HepG2 (cell line): Measurements from ENCODE around the gene YY1. TPM values are rescaled to one million over a fixed set of nuclear protein-coding genes. Genes with fewer than 3 reads are reported as not detected.

ENCODE experiments used
- ATAC-seq: fragments of 200-7000 bp; cut with Tn5 transposase; 3 replicates; pipeline ENCODE4 v1.9.1; 2020; ENCODE audit warnings: mild to moderate bottlenecking, moderate library complexity
- BruUV-seq: library from RNA; stranded (reverse); fragments of 400-500 nt; replicated peaks from 2 replicates; lab custom pipeline; 2021; lab: Mats Ljungman, UMichigan
- CTCF ChIA-PET: fragments of 300-600 bp; formaldehyde crosslinking; extraction: SDS; loops from one replicate; lab custom pipeline; 2021; ENCODE audit warnings: low total read pairs, inconsistent platforms, low intra/inter-chr PET ratio; lab: Yijun Ruan, JAX
- POLR2A ChIA-PET: fragments of 350-600 bp; sonication (Branson Sonifier 250); formaldehyde crosslinking; loops from one replicate; lab custom pipeline; 2020; ENCODE audit warnings: antibody characterized with exemption, inconsistent platforms; lab: Yijun Ruan, JAX
- DNase-seq: peaks from one replicate; pipeline ENCODE4 v3.0.0-alpha.2; 2015; ENCODE audit warnings: low spot score
- FAIRE-seq: peaks from 3 replicates; lab custom pipeline; 2011; peaks lifted over from hg19 to GRCh38; lab: Jason Lieb, UNC
- H2AFZ ChIP-seq: one replicate; pipeline ENCODE4 v1.6.1; 2011; ENCODE audit warnings: low read length, inconsistent platforms
- H3K27ac ChIP-seq: fragments of 300-600 bp; 3 replicates; pipeline ENCODE4 v1.8.0; 2011; ENCODE audit warnings: mixed run types, mild to moderate bottlenecking, mixed read lengths, low read length, inconsistent platforms; ENCODE audit not compliant: insufficient read depth; ENCODE audit errors: extremely low read length
- H3K27me3 ChIP-seq, 2 experiments: fragments of 200-600 bp in 1 of 2; 2 replicates in 1 of 2; 3 replicates in 1 of 2; pipeline versions ENCODE4 v1.6.0 to v1.8.0; 2011; ENCODE audit warnings: low read length in 2 of 2, mild to moderate bottlenecking in 2 of 2, moderate library complexity in 2 of 2, inconsistent platforms in 1 of 2; ENCODE audit not compliant: insufficient read depth in 2 of 2, control insufficient read depth in 1 of 2
- H3K36me3 ChIP-seq, 2 experiments: fragments of 200-600 bp in 1 of 2; replicated peaks in 1 of 2; 2 replicates in 1 of 2; 3 replicates in 1 of 2; pipeline versions ENCODE4 v1.5.1 to v1.8.0; 2011; ENCODE audit warnings: low read length in 2 of 2, inconsistent platforms in 1 of 2; ENCODE audit not compliant: insufficient read depth in 2 of 2, control insufficient read depth in 1 of 2
- H3K4me1 ChIP-seq: 2 replicates; pipeline ENCODE4 v1.5.1; 2012; ENCODE audit warnings: low read length, inconsistent platforms; ENCODE audit not compliant: insufficient read depth
- H3K4me2 ChIP-seq: 2 replicates; pipeline ENCODE4 v1.6.0; 2011; ENCODE audit warnings: low read depth, low read length, inconsistent platforms
- H3K4me3 ChIP-seq, 3 experiments: fragments of 200-600 bp in 1 of 3; sonication (generic), shearing (Covaris generic) in 1 of 3; replicated peaks in 1 of 3; 2 replicates each; pipeline ENCODE4 v1.5.1; 2011 to 2016; ENCODE audit warnings: low read length in 3 of 3, inconsistent platforms in 2 of 3, low read depth in 2 of 3, mild to moderate bottlenecking in 2 of 3, control low read depth in 1 of 3, mixed read lengths in 1 of 3; ENCODE audit not compliant: insufficient read depth in 1 of 3
- H3K79me2 ChIP-seq: one replicate; pipeline ENCODE4 v1.6.1; 2011; ENCODE audit warnings: low read length, inconsistent platforms; ENCODE audit not compliant: insufficient read depth
- H3K9ac ChIP-seq: 2 replicates; pipeline ENCODE4 v1.6.0; 2011; ENCODE audit warnings: mild to moderate bottlenecking, low read depth, low read length, inconsistent platforms; ENCODE audit not compliant: insufficient read depth
- H3K9me3 ChIP-seq: 2 replicates; pipeline ENCODE4 v1.5.1; 2012; ENCODE audit warnings: mild to moderate bottlenecking, low read length
- H4K20me1 ChIP-seq: 2 replicates; pipeline ENCODE4 v1.6.0; 2011; ENCODE audit warnings: inconsistent platforms, mild to moderate bottlenecking, low read length, moderate library complexity; ENCODE audit not compliant: insufficient read depth
- ATRX ChIP-seq: sonication (generic); formaldehyde crosslinking; IDR thresholded peaks from 2 replicates; pipeline ENCODE4 v1.4.0; 2020; ENCODE audit warnings: missing genetic modification reagents, borderline replicate concordance
- GATA4 ChIP-seq: sonication (generic); IDR thresholded peaks from 2 replicates; pipeline ENCODE4 v1.6.1; 2016; ENCODE audit warnings: antibody characterized with exemption, low read depth, borderline replicate concordance
- PRPF4 ChIP-seq: fragments of 200-400 bp; formaldehyde crosslinking; IDR thresholded peaks from 2 replicates; pipeline ENCODE4 v1.6.1; 2016; ENCODE audit warnings: low read length, low read depth; ENCODE audit not compliant: poor library complexity, severe bottlenecking
- ZBTB33 ChIP-seq: sonication (generic); formaldehyde crosslinking; IDR thresholded peaks from 2 replicates; pipeline ENCODE4 v1.4.0; 2020; ENCODE audit warnings: missing genetic modification reagents
- ZNF34 ChIP-seq: sonication (generic); formaldehyde crosslinking; IDR thresholded peaks from 2 replicates; pipeline ENCODE4 v1.4.0; 2020; ENCODE audit warnings: mild to moderate bottlenecking, missing genetic modification reagents, borderline replicate concordance
- ZNF740 ChIP-seq: sonication (generic); formaldehyde crosslinking; IDR thresholded peaks from 2 replicates; pipeline ENCODE4 v1.4.0; 2020; ENCODE audit warnings: missing genetic modification reagents
- WGBS: methylation state at CpG from one replicate; pipeline ENCODE4 v1.1.6; 2017; ENCODE audit warnings: low lambda C conversion rate; 5-methylcytosine and 5-hydroxymethylcytosine counted together
- in situ Hi-C: cut with HindIII; loops from 2 replicates; pipeline ENCODE4 v1.10.0; 2017; ENCODE audit warnings: low pct_unique_long_range_greater_than_20kb; ENCODE audit not compliant: extremely low pct_ligation_motif_present
- intact Hi-C: fragments of 100-400 bp; cut with micrococcal nuclease; formaldehyde crosslinking; loops from one replicate; pipeline ENCODE4 v1.10.0; 2022; ENCODE audit not compliant: unreplicated experiment
- polyA plus RNA-seq, 8 experiments: library from polyadenylated mRNA; depleted of rRNA in 3 of 8; stranded (reverse) in 7 of 8; unstranded in 1 of 8; fragments of >200 nt; fragmentation: Illumina TruSeq in 4 of 8; extraction: Trizol in 4 of 8; gene quantifications; 2 replicates each; pipeline versions ENCODE4 v1.2.1 to v1.2.3, GENCODE V29; 2011 to 2016; ENCODE audit warnings: low read depth in 4 of 8, missing spikeins in 1 of 8, mixed read lengths in 1 of 8; ENCODE audit not compliant: insufficient read depth in 1 of 8
- total RNA-seq, 5 experiments: library from RNA; depleted of rRNA; stranded (reverse); fragments of >200 nt; fragmentation: Illumina TruSeq; extraction: Trizol; gene quantifications; 2 replicates each; pipeline ENCODE4 v1.2.3, GENCODE V29; 2016; ENCODE audit warnings: low read depth in 1 of 5

The YY1 gene
- total and polyA plus RNA-seq, 2 of the 13 experiments (the other 11 are each of a cell fraction or from before 2014, with no cell fraction given) = 29.4 to 68.1 TPM

- Histone ChIP-seq H3K27ac (no peak overlapping the region), H3K79me2 (no peaks in the 10 kb centered on the region), H3K4me1 (peaks cover 30% of the 10 kb centered on the region), H3K9me3 (no peaks in the 10 kb centered on the region), H3K27me3 (no peaks in the 10 kb centered on the region), H3K4me3 (no peak overlapping the region), H3K36me3 (no peaks in the 10 kb centered on the region), H4K20me1 (no peaks in the 10 kb centered on the region), H3K4me2 (no peak overlapping the region), H2AFZ (no peak overlapping the region), H3K9ac (0 out of 2 replicates have a peak overlapping the region, but pooled peaks have one; percentile 31)
- ChIA-PET CTCF (no interaction called here), POLR2A (interaction anchor here (1.3 kb wide), 1 partner anchor 10 kb away, joined by 7 read pairs; no protein-coding TSS in a partner anchor)
- no peak for DNase-seq
- TF ChIP-seq ATRX (CRISPR knock-in tag) = no peak
- TF ChIP-seq ZBTB33 (CRISPR knock-in tag) = peak; percentile 49; the same call in 1 of the 2 replicates
- 80% methylated on average over 8 of the region's 9 CpGs for whole genome bisulfite sequencing
- in situ Hi-C loops = no loop called here
- no TSS peak for BruUV-seq
- intact Hi-C loops = loop anchor here (10.0 kb wide), 1 partner anchor 1823 kb away; no protein-coding TSS in a partner anchor
- ATAC-seq = no peak
- FAIRE-seq = no peak
These were observed 27.6 kb upstream of the YY1 start for GRCh38 chr14:100211366-100211765.

- TF ChIP-seq PRPF4 (no peak), ZNF740 (no peak), ZNF34 (CRISPR knock-in tag) (no peak), GATA4 (no peak)
- H3K4me1 ChIP-seq = peaks cover 30% of the 10 kb centered on the region
- H4K20me1 ChIP-seq = no peaks in the 10 kb centered on the region
- H3K27me3 ChIP-seq = no peaks in the 10 kb centered on the region
- no peaks in the 10 kb centered on the region for H3K36me3 ChIP-seq
- 0 out of 2 replicates have a peak overlapping the region, but pooled peaks have one; percentile 31 for H3K9ac ChIP-seq
- no peak for DNase-seq
- no peak for ATAC-seq
- ChIA-PET POLR2A (no interaction called here), CTCF (no interaction called here)
- WGBS = 81% methylated on average over 4 of the region's 7 CpGs
- H3K4me3 ChIP-seq = no peak overlapping the region
- H3K79me2 ChIP-seq = no peaks in the 10 kb centered on the region
- no peak overlapping the region for H2AFZ ChIP-seq
- H3K27ac ChIP-seq = no peak overlapping the region
- in situ Hi-C loops = no loop called here
- no peaks in the 10 kb centered on the region for H3K9me3 ChIP-seq
- BruUV-seq = no TSS peak
- intact Hi-C loops = loop anchor here (10.0 kb wide), 1 partner anchor 1823 kb away; no protein-coding TSS in a partner anchor
- FAIRE-seq = no peak
- H3K4me2 ChIP-seq = no peak overlapping the region
These were observed 27.1 kb upstream of the YY1 start for GRCh38 chr14:100211893-100212292.
